Measurements from ENCODE around the gene BORCS6. TPM values are rescaled to one million over a fixed set of nuclear protein-coding genes. Genes with fewer than 3 reads are reported as not detected.

The BORCS6 gene
- total and polyA plus RNA-seq, 10 donors, result 9.5 to 16.5 (median 12.3) TPM

DNA sequence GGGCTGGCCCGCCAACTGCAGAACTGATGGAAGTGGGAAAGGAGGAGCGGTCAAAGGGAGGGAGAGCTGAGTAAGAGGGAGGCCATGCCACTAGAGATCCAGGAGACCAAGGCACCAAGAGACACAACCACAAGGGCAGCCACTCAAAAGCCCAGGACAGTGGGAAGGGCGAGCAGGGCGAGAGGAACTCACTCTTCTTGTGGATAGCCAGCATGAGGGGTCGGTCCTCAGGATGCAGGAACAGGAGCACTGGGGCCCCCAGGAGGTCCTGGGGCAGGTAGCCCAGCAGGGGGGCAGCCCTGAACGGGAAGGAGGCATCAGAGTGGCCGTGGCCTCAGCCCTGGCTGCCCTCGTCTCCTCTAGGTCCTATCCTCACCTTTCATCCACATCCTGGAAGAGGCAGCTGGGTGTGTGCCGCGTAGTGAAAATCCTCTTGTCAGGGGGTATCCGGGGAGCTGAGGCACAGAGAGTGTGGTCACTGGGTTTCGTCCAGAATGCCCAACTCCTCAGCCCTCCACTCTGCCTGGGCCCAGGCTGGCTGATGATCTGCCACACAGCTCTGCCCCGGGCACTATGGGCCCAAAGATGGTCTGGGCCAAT, 42.1 kb downstream of the BORCS6 start:
- H3K27me3 ChIP-seq (replicated peaks in 1 of 7), result no peaks in the 10 kb centered on the region
- TF ChIP-seq POLR2AphosphoS5 (IDR thresholded peaks at IDR 0.05) (peak in 2 of 3 donors; percentile 12 to 43), POLR2A (IDR thresholded peaks at IDR 0.05) (no peak)
- TF ChIP-seq, protein P1, sequence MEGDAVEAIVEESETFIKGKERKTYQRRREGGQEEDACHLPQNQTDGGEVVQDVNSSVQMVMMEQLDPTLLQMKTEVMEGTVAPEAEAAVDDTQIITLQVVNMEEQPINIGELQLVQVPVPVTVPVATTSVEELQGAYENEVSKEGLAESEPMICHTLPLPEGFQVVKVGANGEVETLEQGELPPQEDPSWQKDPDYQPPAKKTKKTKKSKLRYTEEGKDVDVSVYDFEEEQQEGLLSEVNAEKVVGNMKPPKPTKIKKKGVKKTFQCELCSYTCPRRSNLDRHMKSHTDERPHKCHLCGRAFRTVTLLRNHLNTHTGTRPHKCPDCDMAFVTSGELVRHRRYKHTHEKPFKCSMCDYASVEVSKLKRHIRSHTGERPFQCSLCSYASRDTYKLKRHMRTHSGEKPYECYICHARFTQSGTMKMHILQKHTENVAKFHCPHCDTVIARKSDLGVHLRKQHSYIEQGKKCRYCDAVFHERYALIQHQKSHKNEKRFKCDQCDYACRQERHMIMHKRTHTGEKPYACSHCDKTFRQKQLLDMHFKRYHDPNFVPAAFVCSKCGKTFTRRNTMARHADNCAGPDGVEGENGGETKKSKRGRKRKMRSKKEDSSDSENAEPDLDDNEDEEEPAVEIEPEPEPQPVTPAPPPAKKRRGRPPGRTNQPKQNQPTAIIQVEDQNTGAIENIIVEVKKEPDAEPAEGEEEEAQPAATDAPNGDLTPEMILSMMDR (IDR thresholded peaks at IDR 0.05 in 8 of 11, conservative IDR thresholded peaks at IDR 0.05 in 3 of 11), result no peak
- intact Hi-C loops (cut with DNase I; ENCODE audit: low total_unique reads), result no loop called here
- WGBS, 5 donors, result 91 to 98% (median 93%) methylated on average over 12 to 13 of the region's 13 CpGs
- DNase-seq, result no peak
- H3K9me3 ChIP-seq, result no peaks in the 10 kb centered on the region
- peak overlapping the region in 2 of 8 donors; percentile 16 to 27 for H3K27ac ChIP-seq
- peaks cover 16 to 87% (median 75%) of the 10 kb centered on the region in 6 donors for H3K36me3 ChIP-seq
- peaks cover 16 to 51% (median 30%) of the 10 kb centered on the region in 6 donors for H3K4me1 ChIP-seq
- no peak overlapping the region for H3K4me3 ChIP-seq

DNA sequence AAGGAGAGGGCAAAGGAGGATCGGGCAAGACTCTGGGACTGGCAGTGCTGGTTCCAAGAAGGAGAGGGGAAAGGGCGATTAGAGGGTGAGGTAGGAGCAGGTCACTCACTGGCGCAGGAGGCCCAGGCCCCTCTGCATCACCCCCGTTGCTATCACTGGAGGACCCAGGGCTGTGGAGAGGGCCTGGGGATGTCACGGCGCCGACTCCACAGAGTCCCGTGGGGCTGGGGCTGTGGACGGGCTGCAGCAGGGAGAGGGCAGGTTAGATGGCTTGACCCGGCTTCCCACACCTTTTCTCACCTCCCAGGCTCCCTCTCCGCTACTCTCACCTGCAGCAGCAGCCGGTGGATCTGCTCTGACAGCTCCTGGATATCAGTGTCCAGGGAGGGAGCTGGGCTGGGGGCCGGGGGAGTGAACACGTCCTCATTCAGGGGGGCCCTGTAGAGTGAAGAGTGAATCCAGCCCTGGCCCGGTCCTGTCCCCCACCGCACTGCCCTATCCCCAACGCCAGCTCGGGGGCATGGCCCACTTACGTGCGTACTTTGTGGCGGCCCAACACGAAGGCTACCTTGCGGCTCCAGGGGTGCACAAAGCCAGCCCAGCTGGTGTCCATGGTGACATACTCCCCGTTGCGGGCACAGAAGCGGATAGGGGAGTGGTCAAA, 42.7 kb downstream of the BORCS6 start:
- H3K36me3 ChIP-seq, result peaks cover 16 to 89% (median 81%) of the 10 kb centered on the region in 6 donors
- H3K4me1 ChIP-seq, result peaks cover 11 to 47% (median 24%) of the 10 kb centered on the region in 6 donors
- TF ChIP-seq, protein P1 (IDR thresholded peaks at IDR 0.05 in 8 of 11, conservative IDR thresholded peaks at IDR 0.05 in 3 of 11), result no peak
- peak in 1 of 3 donors; percentile 60 for TF ChIP-seq POLR2AphosphoS5 (IDR thresholded peaks at IDR 0.05)
- peak overlapping the region in 2 of 8 donors; percentile 16 to 27 for H3K27ac ChIP-seq
- no peaks in the 10 kb centered on the region for H3K27me3 ChIP-seq (replicated peaks in 1 of 7)
- no peak overlapping the region for H3K4me3 ChIP-seq
- no peak for DNase-seq
- WGBS, 5 donors, result 91 to 95% (median 92%) methylated on average over 24 to 26 of the region's 26 CpGs
- intact Hi-C loops (cut with DNase I; ENCODE audit: low total_unique reads), result no loop called here
- no peaks in the 10 kb centered on the region for H3K9me3 ChIP-seq

DNA sequence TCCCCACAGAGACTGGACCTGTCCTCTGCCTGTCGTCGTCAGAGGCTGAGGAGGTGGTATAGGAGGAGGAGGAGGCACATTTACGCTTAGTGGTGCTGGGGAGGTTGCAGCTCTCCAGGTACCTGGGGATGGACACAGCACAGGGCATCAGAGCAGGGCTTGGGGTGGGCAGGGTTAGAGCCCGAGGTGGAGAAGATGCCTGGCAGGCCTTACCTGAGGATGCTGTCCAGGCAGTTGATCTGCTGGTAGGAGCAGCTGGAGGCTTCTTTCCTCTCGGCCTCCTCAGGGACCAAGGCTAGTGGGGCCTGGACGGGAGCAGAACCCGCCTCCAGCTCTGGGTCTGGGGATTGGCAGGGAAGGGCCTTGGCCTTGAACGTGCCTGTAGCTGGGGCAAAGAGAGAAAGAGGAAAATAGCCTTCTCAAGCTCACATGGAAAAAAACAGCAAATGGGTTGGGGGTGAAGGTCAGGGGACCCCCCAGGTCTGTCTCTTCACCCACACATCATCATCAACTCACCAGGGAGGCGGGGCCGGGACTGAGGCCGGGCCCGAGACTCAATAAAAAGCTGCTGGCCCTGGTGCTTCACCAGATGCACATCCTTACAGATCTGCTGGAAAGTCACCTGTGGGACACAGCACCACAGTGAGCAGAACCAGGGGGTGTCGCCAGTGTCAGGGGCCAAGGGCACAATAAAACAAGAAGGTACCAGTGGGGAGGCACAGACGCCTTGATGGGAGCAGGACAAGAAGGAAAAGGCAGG, 43.4 kb downstream of the BORCS6 start:
- Histone ChIP-seq H3K27ac (peak overlapping the region in 2 of 8 donors; percentile 4 to 16), H3K36me3 (peaks cover 16 to 96% (median 88%) of the 10 kb centered on the region in 6 donors), H3K4me1 (peaks cover 11 to 44% (median 22%) of the 10 kb centered on the region in 6 donors), H3K4me3 (no peak overlapping the region), H3K9me3 (no peaks in the 10 kb centered on the region), H3K27me3 (replicated peaks in 1 of 7) (no peaks in the 10 kb centered on the region)
- WGBS, 5 donors, result 83 to 94% (median 93%) methylated on average over 14 of the region's 14 CpGs
- intact Hi-C loops (cut with DNase I; ENCODE audit: low total_unique reads), result no loop called here
- DNase-seq, result no peak
- TF ChIP-seq POLR2AphosphoS5 (IDR thresholded peaks at IDR 0.05) (peak in 1 of 3 donors; percentile 7), POLR2A (IDR thresholded peaks at IDR 0.05) (no peak)

DNA sequence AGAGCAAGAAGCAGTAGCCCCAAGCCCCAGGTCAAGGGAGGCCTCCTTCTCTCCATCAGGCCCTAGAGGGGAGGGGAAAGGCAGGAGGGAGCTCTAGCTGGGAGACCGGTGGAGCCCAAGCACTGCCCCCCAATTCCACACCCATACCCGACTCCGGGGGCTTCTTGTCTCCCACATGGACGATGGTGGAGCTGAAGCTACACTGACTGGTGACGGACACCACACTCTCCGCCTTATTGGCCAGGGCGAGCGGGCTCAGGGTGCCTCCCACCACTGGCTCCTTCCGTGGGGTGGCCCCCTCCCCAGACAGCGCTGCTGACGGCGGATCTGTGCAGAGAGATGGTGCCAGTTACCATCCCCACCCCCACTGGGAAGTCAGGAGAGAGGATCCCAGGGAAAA, 44.2 kb downstream of the BORCS6 start:
- Histone ChIP-seq H3K36me3 (peaks cover 16 to 100% (median 96%) of the 10 kb centered on the region in 6 donors), H3K9me3 (no peaks in the 10 kb centered on the region), H3K27me3 (replicated peaks in 1 of 7) (no peaks in the 10 kb centered on the region), H3K4me3 (no peak overlapping the region), H3K27ac (peak overlapping the region in 2 of 8 donors; percentile 4 to 16), H3K4me1 (peaks cover 8 to 44% (median 15%) of the 10 kb centered on the region in 6 donors)
- peak in 2 of 3 donors; percentile 39 to 56 for TF ChIP-seq POLR2AphosphoS5 (IDR thresholded peaks at IDR 0.05)
- TF ChIP-seq, protein P1 (IDR thresholded peaks at IDR 0.05 in 8 of 11, conservative IDR thresholded peaks at IDR 0.05 in 3 of 11), result no peak
- intact Hi-C loops (cut with DNase I; ENCODE audit: low total_unique reads), result no loop called here
- DNase-seq, result no peak
- 93 to 96% (median 93%) methylated on average over 11 to 12 of the region's 12 CpGs for WGBS, 5 donors
